NCI-H345 (cell line): ENCODE results near the gene SLC43A1.

Experiments used
- DNase-seq: peaks from one replicate; lab custom pipeline; 2025; lab: John Stamatoyannopoulos, UW

SLC43A1 gene

GRCh38 chr11:57497303-57498247 is 17.9 kb downstream of the SLC43A1 start:
- DNase-seq: no peak

GRCh38 chr11:57496109-57496820 is 19.2 kb downstream of the SLC43A1 start:
- DNase-seq: no peak

DNA sequence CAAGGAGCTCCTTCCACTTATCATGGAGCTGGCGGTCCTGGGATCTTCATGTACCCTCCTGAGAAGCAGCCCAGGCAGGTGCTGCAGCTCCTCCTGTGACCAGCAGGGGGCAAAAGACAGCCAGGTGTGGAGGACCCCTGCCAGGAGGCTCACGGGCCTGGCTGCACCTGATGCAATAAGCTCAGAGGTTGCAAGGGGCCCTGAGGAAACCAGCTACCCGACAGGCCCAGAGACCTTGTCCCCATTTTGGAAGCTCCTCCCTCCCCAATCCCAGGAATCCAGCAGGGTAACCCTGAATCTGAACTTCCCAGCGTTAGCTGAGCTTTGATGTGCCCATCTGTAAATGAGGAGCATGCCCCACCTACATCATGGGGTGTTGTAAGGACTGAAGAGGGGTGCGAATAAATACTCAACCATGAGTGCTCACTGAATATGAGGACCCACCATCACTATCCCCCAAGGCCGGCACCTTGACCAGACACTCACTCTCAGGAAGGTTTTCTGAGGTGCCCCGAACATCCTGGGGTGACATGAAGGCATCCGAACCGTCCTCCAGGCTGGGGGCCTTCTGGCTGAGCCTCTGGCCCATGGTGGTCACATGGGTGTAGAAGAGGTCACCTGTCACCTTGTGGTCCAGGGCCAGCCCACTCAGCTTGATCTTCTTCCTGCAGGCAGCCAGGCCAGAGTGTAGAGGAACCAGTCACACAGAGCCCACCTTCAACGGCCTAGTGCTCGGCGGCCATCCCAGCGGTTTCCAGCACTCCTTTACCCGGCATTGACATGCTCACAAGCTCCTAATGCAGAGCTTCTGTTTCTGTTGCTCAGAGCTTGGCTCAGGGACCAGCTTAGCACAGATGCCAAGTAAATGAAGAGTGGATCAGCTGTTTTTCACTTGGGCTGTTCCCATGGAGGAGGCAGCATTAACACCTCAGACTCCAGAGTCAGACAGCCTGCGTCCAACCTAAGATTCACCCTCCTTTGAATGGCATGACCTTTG is 21.7 kb downstream of the SLC43A1 start:
- peak; percentile 58 for DNase-seq

- DNase-seq: no peak
Measured at GRCh38 chr11:57491371-57492061, 24.0 kb downstream of the SLC43A1 start.

DNA sequence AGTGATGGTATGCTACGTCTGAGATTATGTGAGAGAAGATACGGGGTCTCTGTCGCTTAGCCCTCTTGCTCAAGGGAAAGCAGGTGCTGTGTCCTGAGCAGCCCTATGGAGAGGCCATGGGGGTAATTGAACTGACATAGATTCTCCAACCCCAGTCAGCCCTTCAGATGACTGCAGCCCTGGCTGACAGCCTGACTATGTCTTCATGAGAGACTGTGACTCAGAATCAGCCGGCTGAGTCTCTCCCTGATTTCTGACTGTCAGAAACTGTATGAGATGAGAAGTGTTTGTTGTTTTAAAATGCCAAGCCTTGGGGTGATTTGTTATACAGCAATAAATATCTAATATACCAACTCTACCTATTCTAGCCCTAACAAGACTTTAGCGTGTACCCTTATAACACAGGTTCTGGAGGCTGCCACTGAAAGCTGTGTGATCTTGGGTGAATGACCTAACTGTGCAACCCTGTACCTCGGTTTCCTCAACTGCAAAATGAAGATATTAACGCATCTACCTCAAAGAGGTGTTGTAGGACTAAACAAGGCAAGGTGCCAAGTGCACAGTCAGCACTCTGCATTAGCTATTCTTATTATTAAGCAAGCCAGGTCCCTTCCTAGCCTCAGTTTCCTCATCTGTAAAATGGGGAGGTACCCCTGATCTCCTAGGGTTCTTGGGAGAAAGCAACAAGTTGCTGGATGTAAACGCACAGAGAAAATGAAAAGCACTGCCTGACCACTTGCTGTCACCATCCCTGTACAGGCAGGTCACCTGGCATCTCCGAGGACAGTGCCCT is 24.9 kb downstream of the SLC43A1 start:
- DNase-seq: no peak

DNA sequence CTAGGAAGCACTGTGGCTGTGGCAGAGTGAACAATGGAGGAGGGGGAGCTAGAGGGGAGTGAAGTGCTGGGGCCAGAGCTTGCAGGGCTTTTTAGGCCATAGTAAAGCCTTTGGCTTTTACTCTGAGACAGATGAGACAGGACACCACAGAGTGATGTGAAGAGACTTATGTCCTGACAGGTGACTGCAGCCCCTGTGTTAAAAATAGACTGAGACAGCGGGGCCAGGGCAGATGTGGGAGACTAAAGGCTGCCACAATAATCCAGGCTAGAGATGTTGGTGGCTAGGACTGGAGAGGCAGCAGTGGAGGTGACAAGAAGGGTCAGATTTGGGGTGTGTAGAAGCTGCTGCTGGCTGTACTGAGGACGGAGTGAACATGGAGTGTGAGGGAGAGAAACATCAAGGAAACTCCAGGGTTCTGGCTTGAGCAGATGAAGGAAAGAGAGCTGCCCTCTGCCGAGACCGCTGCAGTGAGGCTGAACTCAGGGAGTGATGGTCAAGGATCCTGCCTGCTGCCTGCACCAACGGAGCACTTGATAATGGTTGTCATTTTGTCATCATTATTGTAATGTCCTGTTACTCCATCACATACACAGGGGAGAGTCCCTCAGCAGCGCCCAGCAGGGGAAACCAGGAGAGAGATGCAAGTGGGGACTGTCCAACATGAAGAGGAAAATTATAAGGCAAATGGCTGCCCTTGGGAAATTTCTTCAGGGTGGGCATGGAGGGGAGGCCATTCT is 27.4 kb downstream of the SLC43A1 start:
- no peak for DNase-seq

DNA sequence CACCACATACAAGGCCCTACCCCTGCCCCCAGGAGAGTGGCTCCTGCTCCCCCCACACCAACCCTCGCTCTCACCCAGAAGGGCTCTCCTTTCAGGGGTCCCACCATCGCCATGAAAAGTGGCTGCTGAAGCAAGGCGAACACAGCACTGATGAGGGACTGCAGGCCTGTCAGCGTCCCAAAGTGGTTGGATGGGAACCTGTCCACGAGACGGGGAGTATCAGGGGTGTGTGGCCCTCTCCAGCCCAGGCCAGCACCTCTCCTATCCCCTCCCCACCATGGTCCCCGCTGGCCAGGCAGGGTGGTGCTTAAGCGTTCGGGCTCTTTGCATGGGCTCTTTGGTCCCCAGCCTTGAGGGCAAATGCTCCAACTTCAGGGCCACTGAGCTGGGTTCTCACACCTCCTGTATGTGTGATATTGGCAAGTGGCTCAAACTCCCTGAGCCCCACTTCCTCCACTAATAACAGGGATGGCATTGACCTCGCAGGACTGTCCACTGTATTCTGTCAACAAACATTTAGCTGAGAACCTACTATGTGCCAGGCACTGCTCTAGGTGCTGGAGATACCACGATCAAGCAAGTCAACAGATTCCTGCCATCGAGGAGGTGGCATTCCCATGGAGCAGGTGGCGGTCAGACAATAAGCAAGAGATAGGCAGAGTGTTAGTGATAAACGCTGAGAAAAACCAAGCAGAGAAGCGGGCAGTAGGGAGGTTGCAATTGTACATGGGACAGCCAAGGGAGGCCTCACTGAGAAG is 28.3 kb downstream of the SLC43A1 start:
- no peak for DNase-seq

- no peak for DNase-seq
Measured at GRCh38 chr11:57485217-57485990, 30.1 kb downstream of the SLC43A1 start.

DNA sequence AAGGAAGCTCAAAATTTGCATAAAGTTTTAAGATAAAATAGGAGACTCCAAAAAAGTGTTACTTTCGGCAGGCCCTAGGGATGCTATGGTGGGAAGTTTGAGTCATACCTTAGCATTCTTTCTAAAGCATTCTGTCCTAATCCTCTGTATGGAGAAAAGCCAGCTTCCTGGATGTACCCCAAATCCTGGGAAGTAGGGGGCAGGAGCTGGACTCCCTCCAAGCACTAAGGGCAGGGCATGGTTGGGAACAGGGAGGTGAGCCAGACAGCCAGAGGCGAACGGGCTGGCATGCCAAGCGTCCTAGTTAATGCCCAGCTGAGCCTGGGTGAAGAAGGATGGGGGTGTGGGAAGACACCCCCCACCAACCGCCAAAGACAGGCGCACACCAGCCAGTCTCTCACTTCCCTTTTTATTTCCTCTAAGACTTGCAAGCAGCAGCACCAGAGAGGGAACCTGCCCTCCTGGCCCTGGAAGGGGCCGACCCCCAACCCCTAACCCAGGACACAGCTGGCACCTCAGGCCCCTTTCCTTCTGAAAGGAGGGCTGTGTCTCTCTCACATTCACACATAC is 31.3 kb downstream of the SLC43A1 start:
- DNase-seq: no peak

DNA sequence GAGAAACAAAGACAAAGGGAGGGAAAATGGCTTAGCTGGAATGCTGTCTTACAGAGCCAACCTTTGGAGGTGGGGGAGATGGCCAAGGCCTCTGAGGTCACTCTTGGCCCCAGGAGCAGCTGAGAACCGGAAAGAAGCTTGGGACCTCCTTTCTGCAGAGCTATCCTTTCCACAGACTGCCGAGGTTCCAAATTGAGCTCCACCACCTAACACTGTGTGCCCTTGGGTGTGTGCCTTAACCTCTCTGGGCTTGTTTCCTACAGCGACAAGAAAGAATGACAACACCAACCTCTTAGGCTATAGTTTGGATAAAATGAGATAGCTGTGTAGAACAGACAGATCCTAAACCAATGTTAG is 32.0 kb downstream of the SLC43A1 start:
- DNase-seq: no peak

GRCh38 chr11:57482782-57483561 is 32.5 kb downstream of the SLC43A1 start:
- DNase-seq: peak; percentile 27

DNA sequence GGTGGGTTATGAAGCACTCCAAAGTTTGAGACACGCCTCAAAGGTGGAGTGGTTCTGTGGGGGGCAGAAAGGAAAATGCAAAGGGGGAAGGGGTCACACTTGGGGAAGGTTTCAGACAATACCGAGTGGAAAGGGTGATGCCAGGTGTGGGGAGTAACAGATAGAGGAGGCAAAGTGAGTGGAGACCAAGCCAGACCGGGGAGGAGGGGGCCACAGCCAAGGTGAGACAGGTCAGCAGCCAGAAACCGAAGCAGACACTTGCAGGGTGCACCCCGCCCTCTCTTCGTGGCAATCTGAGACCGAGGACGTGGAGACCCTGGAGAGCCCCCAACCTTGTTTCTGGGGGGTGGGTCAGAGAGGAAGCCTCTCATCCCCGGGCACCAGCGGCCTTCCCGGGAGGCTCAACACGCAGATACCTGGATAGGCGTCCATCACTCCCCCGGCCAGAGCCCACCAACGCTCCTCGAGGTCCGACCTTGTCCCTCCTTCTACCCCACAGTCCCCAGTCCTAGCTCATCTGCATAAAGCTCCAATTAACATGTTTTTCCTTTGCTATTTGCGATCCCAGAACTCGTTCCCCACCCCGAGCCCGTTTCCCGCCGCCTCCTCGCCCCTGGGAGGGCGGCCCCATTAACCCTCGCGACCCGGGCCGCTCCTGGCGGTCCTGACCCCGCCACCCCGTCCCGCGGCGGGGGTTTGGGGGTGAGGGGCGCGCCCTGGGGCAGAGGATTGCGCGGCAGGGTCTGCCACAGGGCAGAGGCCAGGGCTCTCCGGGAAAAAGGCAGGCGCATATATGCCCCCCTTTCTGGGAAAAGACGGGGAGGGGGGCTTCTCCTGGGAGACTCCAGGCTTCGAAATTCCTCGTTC is 33.4 kb downstream of the SLC43A1 start:
- no peak for DNase-seq

DNA sequence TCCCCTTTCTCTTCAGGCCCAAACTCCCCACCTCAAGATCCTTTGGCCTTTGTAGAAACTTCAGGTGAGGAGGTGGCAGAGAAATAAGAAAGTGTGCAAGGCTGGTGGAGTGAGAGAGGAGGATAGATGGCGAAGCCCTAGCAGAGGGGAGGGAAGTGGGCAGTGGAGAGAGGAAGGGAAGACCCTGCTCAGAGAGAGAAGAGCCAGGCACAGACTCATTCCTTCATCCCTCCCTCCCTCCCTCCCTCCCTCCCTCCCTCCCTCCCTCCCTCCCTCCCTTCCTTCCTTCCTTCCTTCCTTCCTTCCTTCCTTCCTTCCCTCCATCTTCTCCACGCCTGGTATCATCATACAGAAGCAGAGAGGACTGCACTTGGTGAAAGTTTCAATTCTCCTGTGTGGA is 34.2 kb downstream of the SLC43A1 start:
- no peak for DNase-seq

- peak; percentile 46 for DNase-seq
Measured at GRCh38 chr11:57480409-57481137, 34.9 kb downstream of the SLC43A1 start.

DNA sequence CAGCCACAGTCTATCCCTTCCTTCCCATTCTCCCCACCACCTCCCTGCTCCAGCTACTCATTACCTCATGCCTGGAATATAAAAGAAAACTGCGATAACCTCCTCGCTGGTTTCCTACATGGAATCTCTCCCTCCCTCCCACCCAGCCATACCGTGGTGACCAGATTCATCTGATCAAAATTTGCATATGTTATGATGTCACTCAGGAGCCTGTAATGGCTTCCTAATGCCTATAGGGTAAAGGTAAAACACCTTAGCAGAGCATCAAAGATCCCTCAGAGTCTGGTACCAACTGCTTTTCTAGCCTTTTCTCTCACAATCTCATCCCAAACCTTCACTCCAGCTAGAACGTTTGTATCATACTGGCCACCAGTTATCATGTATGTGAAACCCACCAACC is 35.6 kb downstream of the SLC43A1 start:
- no peak for DNase-seq
